SK-N-SH treated with all-trans-retinoic acid at 6 μM for 48 hours (cell line): ENCODE measurements around the gene CRYBA2.

Experiments
- ATAC-seq: fragments of 200-7000 bp; cut with Tn5 transposase; 3 replicates; pipeline ENCODE4 v1.9.1; 2020; ENCODE audit warnings: mild to moderate bottlenecking, moderate library complexity
- ARNTL ChIP-seq: fragments of 450-650 bp; formaldehyde crosslinking; IDR thresholded peaks from 2 replicates; pipeline ENCODE4 v1.5.0; 2020; ENCODE audit warnings: low read depth, mild to moderate bottlenecking, moderate library complexity, borderline replicate concordance
- BACH2 ChIP-seq: fragments of 250-450 bp; sonication (Bioruptor Pico); IDR thresholded peaks from 2 replicates; pipeline ENCODE4 v1.9.0; 2021; ENCODE audit warnings: mild to moderate bottlenecking, borderline replicate concordance
- CREB5 ChIP-seq: fragments of 250-450 bp; sonication (Bioruptor Pico); IDR thresholded peaks from 2 replicates; pipeline ENCODE4 v1.5.1; 2020; ENCODE audit warnings: low read depth, mild to moderate bottlenecking, moderate library complexity
- CSDC2 ChIP-seq: fragments of 250-450 bp; sonication (Bioruptor Pico); IDR thresholded peaks from 2 replicates; pipeline ENCODE4 v1.5.0; 2020; ENCODE audit warnings: mild to moderate bottlenecking, moderate library complexity
- ESRRG ChIP-seq: fragments of 250-450 bp; sonication (Bioruptor Pico); IDR thresholded peaks from 2 replicates; pipeline ENCODE4 v1.6.1; 2021; ENCODE audit warnings: mild to moderate bottlenecking
- GLIS3 ChIP-seq: fragments of 250-450 bp; sonication (Bioruptor Pico); IDR thresholded peaks from 2 replicates; pipeline ENCODE4 v1.5.0; 2020; ENCODE audit warnings: mild to moderate bottlenecking, moderate library complexity
- ISL1 ChIP-seq: fragments of 250-450 bp; sonication (Bioruptor Pico); IDR thresholded peaks from 2 replicates; pipeline ENCODE4 v2.1.2; 2022; ENCODE audit warnings: mild to moderate bottlenecking, moderate library complexity
- OSR1 ChIP-seq: fragments of 250-450 bp; sonication (Bioruptor Pico); IDR thresholded peaks from 2 replicates; pipeline ENCODE4 v1.8.0; 2022; ENCODE audit warnings: moderate library complexity, mild to moderate bottlenecking, inconsistent platforms
- PATZ1 ChIP-seq: fragments of 250-450 bp; sonication (Bioruptor Pico); IDR thresholded peaks from 2 replicates; pipeline ENCODE4 v1.8.0; 2020; ENCODE audit warnings: mild to moderate bottlenecking, moderate library complexity, borderline replicate concordance
- POU6F1 ChIP-seq: fragments of 250-450 bp; sonication (Bioruptor Pico); IDR thresholded peaks from 2 replicates; pipeline ENCODE4 v1.8.0; 2021; ENCODE audit warnings: low read depth, mild to moderate bottlenecking, moderate library complexity, borderline replicate concordance
- PPARA ChIP-seq: fragments of 250-450 bp; sonication (Bioruptor Pico); IDR thresholded peaks from 2 replicates; pipeline ENCODE4 v1.5.0; 2020; ENCODE audit warnings: mild to moderate bottlenecking, borderline replicate concordance
- RARB ChIP-seq: fragments of 250-450 bp; sonication (Bioruptor Pico); IDR thresholded peaks from 2 replicates; pipeline ENCODE4 v1.8.0; 2021; ENCODE audit warnings: mild to moderate bottlenecking, moderate library complexity
- SNAI2 ChIP-seq: fragments of 250-450 bp; sonication (Bioruptor Pico); IDR thresholded peaks from 2 replicates; pipeline ENCODE4 v1.5.0; 2020; ENCODE audit warnings: mild to moderate bottlenecking, moderate library complexity
- TCF4 ChIP-seq: fragments of 250-450 bp; sonication (Bioruptor Pico); IDR thresholded peaks from 2 replicates; pipeline ENCODE4 v1.8.0; 2021; ENCODE audit warnings: mild to moderate bottlenecking, moderate library complexity, borderline replicate concordance
- TOX ChIP-seq: fragments of 250-450 bp; sonication (Bioruptor Pico); IDR thresholded peaks from 2 replicates; pipeline ENCODE4 v1.8.0; 2021; ENCODE audit warnings: mild to moderate bottlenecking, moderate library complexity, borderline replicate concordance
- ZC3H10 ChIP-seq: fragments of 250-450 bp; sonication (Bioruptor Pico); IDR thresholded peaks from 2 replicates; pipeline ENCODE4 v1.5.1; 2021; ENCODE audit warnings: mild to moderate bottlenecking, moderate library complexity
- ZFP3 ChIP-seq: fragments of 250-450 bp; sonication (Bioruptor Pico); IDR thresholded peaks from 2 replicates; pipeline ENCODE4 v1.5.0; 2020; ENCODE audit warnings: mild to moderate bottlenecking, moderate library complexity
- ZFP30 ChIP-seq: fragments of 450-650 bp; formaldehyde crosslinking; IDR thresholded peaks from 2 replicates; pipeline ENCODE4 v1.5.0; 2022; ENCODE audit warnings: mild to moderate bottlenecking, moderate library complexity
- ZNF565 ChIP-seq: fragments of 450-650 bp; formaldehyde crosslinking; conservative IDR thresholded peaks from 2 replicates; pipeline ENCODE4 v1.5.0; 2020; ENCODE audit warnings: low read depth, mild to moderate bottlenecking, moderate library complexity
- ZNF70 ChIP-seq: fragments of 450-650 bp; formaldehyde crosslinking; IDR thresholded peaks from 2 replicates; pipeline ENCODE4 v1.5.0; 2020; ENCODE audit warnings: mild to moderate bottlenecking, moderate library complexity
- ZNF8 ChIP-seq: fragments of 450-650 bp; formaldehyde crosslinking; IDR thresholded peaks from 2 replicates; pipeline ENCODE4 v1.5.0; 2020; ENCODE audit warnings: mild to moderate bottlenecking, moderate library complexity

The CRYBA2 gene

GRCh38 chr2:218979846-218980734 is 13.1 kb downstream of the CRYBA2 start (continued):
- TF ChIP-seq SNAI2: no peak
- no peak for TF ChIP-seq CSDC2 (CRISPR knock-in tag)
- no peak for TF ChIP-seq OSR1

GRCh38 chr2:218975060-218975777 is 18.0 kb downstream of the CRYBA2 start:
- ATAC-seq: no peak
- TF ChIP-seq ZC3H10 (no peak), BACH2 (CRISPR knock-in tag) (no peak), ESRRG (CRISPR knock-in tag) (no peak), ZNF70 (CRISPR knock-in tag) (no peak), PPARA (CRISPR knock-in tag) (no peak), ZNF565 (no peak), CREB5 (CRISPR knock-in tag) (no peak)

- TF ChIP-seq ZFP30 (CRISPR knock-in tag): no peak
- TF ChIP-seq GLIS3: no peak
- TF ChIP-seq ZC3H10: no peak
- no peak for ATAC-seq
These were observed 22.3 kb downstream of the CRYBA2 start for GRCh38 chr2:218970894-218971293.

- TF ChIP-seq TCF4 (CRISPR knock-in tag) (peak; percentile 51), BACH2 (CRISPR knock-in tag) (peak; percentile 97; the same call in 1 of the 2 replicates), ARNTL (CRISPR knock-in tag) (no peak), CREB5 (CRISPR knock-in tag) (no peak), ESRRG (CRISPR knock-in tag) (peak; percentile 47; the same call in 1 of the 2 replicates), ZNF8 (CRISPR knock-in tag) (no peak), CSDC2 (CRISPR knock-in tag) (no peak), SNAI2 (no peak), OSR1 (no peak), ZC3H10 (no peak), ISL1 (peak; percentile 30; the same call in 1 of the 2 replicates), ZFP3 (no peak; the same call in 1 of the 2 replicates), ZFP30 (CRISPR knock-in tag) (no peak), PATZ1 (CRISPR knock-in tag) (no peak), RARB (CRISPR knock-in tag) (no peak), GLIS3 (0 out of 2 replicates have a peak, but pooled peaks have one; percentile 4), ZNF565 (no peak), PPARA (CRISPR knock-in tag) (no peak), POU6F1 (no peak), TOX (no peak), ZNF70 (CRISPR knock-in tag) (no peak)
- ATAC-seq: peak; percentile 19; the same call in 2 of the 3 replicates
These were observed 29.0 kb downstream of the CRYBA2 start for GRCh38 chr2:218964041-218964771.
